HepG2 (cell line): ENCODE results near the gene INTS2.

Source experiments
- CTCF ChIP-seq: sonication (generic); formaldehyde crosslinking; IDR thresholded peaks from 2 replicates; pipeline ENCODE4 v1.5.0; 2020; ENCODE audit warnings: mild to moderate bottlenecking, missing genetic modification reagents, moderate library complexity
- EP300 ChIP-seq, 3 experiments: sonication (generic) in 1 of 3; formaldehyde crosslinking in 1 of 3; IDR thresholded peaks; 2 replicates each; pipeline versions ENCODE4 v1.5.1 to v1.6.1; 2011 to 2020; ENCODE audit warnings: low read depth in 2 of 3, low read length in 2 of 3, borderline replicate concordance in 1 of 3, improper control_type of control experiment in 1 of 3, mild to moderate bottlenecking in 1 of 3, missing genetic modification reagents in 1 of 3, moderate library complexity in 1 of 3
- FOSL1 ChIP-seq: sonication (generic); formaldehyde crosslinking; IDR thresholded peaks from 2 replicates; pipeline ENCODE4 v1.9.0; 2021; ENCODE audit warnings: missing genetic modification reagents, borderline replicate concordance
- NFKB2 ChIP-seq: sonication (generic); formaldehyde crosslinking; IDR thresholded peaks from 2 replicates; pipeline ENCODE4 v1.4.0; 2020; ENCODE audit warnings: missing genetic modification reagents, borderline replicate concordance
- POLR2A ChIP-seq, 2 experiments: IDR thresholded peaks; 2 replicates each; pipeline ENCODE4 v1.6.1; 2011; ENCODE audit warnings: low read depth in 2 of 2, low read length in 2 of 2, mild to moderate bottlenecking in 1 of 2, moderate library complexity in 1 of 2; ENCODE audit not compliant: insufficient read depth in 1 of 2
- POLR2AphosphoS5 ChIP-seq: IDR thresholded peaks from 2 replicates; pipeline ENCODE4 v1.6.1; 2012; ENCODE audit warnings: low read depth, low read length
- SIX1 ChIP-seq: sonication (generic); formaldehyde crosslinking; IDR thresholded peaks from 2 replicates; pipeline ENCODE4 v1.4.0; 2020; ENCODE audit warnings: missing genetic modification reagents, borderline replicate concordance

- no peak for TF ChIP-seq SIX1 (CRISPR knock-in tag)
- no peak for TF ChIP-seq POLR2AphosphoS5
- no peak for TF ChIP-seq POLR2A (IDR thresholded peaks at IDR 0.05; ENCODE audit: insufficient read depth in 1 of 2, low read depth in 2 of 2, low read length in 2 of 2)
- no peak for TF ChIP-seq EP300 (IDR thresholded peaks at IDR 0.05; ENCODE audit: low read depth in 2 of 2, low read length in 2 of 2)
- TF ChIP-seq EP300 (CRISPR knock-in tag; IDR thresholded peaks at IDR 0.05; ENCODE audit: borderline replicate concordance), result no peak
- no peak for TF ChIP-seq NFKB2 (CRISPR knock-in tag)
- TF ChIP-seq FOSL1 (CRISPR knock-in tag), result no peak
- TF ChIP-seq CTCF, result no peak
Measured at GRCh38 chr17:61878520-61878919, 49.3 kb downstream of the INTS2 start.
